Endometrium (tissue), 2 donors: ENCODE data around the gene SERPINA3.
"Not testable (repeated sequence)": the region's sequence is repeated elsewhere in the genome, so short reads cannot be mapped to it uniquely, and the experiment has no call there.

Experiments used
- FAIRE-seq: peaks from 2 replicates; lab custom pipeline; 2012; peaks lifted over from hg19 to GRCh38; lab: Jason Lieb, UNC
- donor health status: control.
- donor health status: control.

SERPINA3 gene

GRCh38 chr14:94612174-94612573, at the start of gene SERPINA3:
Gene SERPINA3 (plus strand): TSS chr14:94612391. CDS start chr14:94614442, 2,051 bp downstream.
- FAIRE-seq = no peak

GRCh38 chr14:94562941-94563883, 49.0 kb upstream of the SERPINA3 start:
- no peak for FAIRE-seq

DNA sequence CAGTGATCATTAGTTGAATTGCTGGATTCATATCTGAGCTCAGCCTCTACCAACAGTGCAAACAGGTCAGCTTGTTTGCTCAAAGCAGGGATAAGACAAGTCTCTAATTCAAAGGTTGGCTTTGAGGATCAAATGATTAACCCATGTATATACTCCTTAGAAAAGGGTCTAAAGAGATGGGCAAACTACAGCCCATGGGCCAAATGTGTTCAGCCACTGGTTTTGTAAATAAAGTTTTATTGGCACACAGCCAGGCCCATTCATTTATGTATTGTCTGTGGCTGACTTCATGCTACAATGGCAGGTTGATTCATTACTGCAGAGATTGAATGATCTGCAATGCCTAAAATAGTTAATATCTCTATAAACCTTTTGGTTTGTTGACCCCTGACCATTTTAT, 47.8 kb upstream of the SERPINA3 start:
- no peak for FAIRE-seq

- FAIRE-seq = no peak
Measured at GRCh38 chr14:94568186-94568585, 44.0 kb upstream of the SERPINA3 start.

- FAIRE-seq = no peak
Measured at GRCh38 chr14:94569381-94570001, 42.7 kb upstream of the SERPINA3 start.

GRCh38 chr14:94570002-94570400, 42.2 kb upstream of the SERPINA3 start:
- no peak for FAIRE-seq

DNA sequence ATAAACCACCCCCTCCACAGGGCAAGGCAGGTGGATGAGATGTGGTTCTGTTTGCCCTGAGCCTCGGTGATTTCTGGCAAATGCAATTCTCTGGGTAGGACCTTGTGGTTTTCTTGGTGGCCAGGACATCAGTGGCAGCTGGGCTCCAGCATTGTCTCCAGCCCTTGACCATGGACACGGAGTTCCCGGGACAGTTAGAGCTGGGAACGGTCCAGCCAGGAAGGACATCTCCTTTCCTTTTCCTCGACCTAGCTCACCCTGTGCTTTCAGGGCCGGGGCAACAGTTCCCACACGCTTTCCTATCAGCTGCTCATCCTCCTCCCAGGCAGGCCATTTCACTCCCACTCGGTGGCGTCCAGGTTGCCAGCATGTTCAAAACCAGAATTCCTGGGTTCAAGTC, 41.8 kb upstream of the SERPINA3 start:
- no peak for FAIRE-seq

DNA sequence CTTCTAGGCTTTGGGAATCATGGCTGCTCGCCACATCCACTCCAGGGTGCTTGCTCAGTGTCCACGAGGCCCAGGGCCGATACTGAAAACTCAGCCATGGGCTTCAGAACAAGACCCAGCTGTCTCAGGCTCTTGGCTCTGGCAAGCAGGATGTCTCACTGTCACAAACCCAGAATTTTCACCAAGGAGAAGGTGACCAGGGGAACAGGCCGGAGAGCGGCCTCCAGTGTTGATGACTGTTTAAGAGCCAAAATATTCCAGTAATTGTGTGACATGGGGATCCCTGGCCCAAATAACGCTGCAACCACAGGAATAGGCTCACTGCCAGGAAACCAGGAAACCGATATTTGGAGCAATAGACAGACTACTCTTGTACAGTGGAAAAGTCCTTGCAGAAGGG, 40.8 kb upstream of the SERPINA3 start:
- no peak for FAIRE-seq

- no peak for FAIRE-seq
Measured at GRCh38 chr14:94571950-94572349, 40.2 kb upstream of the SERPINA3 start.

- no peak for FAIRE-seq
Measured at GRCh38 chr14:94572637-94573303, 39.4 kb upstream of the SERPINA3 start.

GRCh38 chr14:94573475-94574277, 38.5 kb upstream of the SERPINA3 start:
- no peak for FAIRE-seq

- no peak for FAIRE-seq
Measured at GRCh38 chr14:94574336-94574735, 37.9 kb upstream of the SERPINA3 start.

DNA sequence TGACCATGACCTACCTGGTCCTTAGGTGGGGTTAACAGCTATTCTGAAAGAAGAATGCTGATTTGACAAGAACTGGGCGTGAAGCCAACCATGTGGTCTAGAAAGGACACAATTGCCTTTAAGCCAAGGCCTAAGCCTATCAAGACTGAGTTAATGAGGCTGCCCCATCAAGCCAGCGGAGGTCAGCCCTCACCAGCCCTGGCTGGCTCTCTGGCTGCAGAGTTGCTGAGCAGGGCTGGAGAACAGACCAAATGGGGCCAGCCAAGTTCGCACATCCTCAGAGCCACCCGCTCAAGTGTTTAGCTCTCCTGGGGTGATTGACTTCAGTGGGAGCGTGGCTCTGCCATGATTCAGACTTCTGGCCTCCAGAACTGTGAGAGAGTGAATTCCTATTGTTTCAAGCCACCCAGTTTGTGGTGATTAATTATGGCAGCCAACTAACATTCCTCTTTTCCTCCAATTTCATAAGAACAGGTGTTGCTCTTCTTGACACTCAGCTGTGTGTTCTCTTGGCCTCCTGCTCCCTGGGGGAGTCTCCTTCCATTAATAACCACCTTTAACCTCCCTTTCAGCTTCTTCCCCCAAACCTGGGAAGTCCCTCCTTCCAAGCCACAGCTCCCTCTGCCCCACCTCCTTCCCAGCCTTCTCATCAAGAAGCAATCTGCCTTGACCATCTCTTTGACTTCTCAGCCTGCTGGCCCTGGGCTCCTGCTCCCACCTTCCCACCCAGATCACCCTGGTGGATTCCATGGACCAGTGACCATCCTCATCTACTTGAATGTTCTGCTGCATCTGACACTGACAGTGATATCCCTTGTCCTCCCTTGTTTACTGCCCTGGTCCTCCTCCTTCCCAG, 36.2 kb upstream of the SERPINA3 start:
- FAIRE-seq = no peak

DNA sequence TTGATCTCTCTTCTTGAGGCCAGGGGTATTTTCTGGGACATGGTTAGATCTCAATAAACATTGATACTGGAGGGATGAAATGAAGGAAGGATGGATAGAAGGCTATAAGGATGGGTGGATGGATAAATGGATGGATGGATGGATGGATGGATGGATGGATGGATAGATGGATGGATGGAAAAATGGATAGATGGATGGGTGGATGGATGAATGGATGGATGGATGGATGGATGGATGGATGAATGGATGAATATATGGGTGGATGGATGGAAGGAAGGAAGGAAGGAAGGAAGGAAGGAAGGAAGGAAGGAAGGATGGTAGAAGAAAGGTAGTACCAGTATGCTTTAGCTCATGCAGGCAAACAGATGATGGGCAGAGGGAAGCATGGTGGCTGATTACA, 34.7 kb upstream of the SERPINA3 start:
- not testable (repeated sequence) for FAIRE-seq

GRCh38 chr14:94578712-94579111, 33.5 kb upstream of the SERPINA3 start:
- no peak for FAIRE-seq

DNA sequence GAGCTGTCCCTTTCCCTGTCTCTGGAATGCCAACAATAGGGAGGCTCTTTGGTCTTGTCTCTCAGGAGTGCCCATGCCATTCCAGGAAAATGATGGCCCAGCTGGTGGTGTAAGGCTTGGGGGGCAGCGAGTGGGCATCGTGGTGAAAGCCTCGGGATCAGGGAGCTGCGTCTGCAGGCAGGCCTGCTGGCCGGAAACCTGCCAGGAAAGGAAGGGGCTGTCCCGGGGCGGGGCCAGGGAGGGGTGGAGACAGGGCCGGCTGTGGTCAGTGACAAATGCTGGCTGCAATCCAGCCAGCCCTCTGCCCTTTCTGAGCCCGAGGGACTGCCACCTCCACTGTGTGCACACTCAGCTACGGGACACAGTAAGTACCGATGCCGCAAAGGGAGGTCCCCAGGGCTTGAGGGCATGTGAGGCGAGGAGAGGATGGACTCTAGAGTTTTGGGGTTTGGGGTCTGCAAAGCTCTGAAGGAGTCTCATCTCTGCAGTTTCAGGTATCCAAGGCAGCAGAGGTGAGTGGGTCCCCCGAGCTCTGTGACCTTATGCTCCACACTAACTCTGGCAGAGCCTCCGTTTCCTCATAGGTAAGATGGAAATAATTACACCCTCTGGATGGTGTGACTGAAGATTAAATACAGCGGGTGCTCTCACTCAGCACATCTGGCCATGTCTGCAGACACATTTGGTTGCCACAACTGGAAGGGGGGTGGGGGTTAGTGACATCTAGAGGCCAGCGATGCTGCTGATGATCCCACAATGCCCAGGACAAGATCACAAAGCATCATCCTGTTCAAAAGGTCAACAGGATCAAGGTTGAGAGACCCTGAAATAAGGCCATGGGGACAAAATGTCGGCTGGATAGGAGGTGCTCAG, 30.8 kb upstream of the SERPINA3 start, which contains the start of gene SERPINA5:
TSS of gene SERPINA5 (plus strand) at position 300 of the 873 bp plus-strand sequence. CDS start 5,937 bp downstream, outside the sequence.
- FAIRE-seq = no peak

DNA sequence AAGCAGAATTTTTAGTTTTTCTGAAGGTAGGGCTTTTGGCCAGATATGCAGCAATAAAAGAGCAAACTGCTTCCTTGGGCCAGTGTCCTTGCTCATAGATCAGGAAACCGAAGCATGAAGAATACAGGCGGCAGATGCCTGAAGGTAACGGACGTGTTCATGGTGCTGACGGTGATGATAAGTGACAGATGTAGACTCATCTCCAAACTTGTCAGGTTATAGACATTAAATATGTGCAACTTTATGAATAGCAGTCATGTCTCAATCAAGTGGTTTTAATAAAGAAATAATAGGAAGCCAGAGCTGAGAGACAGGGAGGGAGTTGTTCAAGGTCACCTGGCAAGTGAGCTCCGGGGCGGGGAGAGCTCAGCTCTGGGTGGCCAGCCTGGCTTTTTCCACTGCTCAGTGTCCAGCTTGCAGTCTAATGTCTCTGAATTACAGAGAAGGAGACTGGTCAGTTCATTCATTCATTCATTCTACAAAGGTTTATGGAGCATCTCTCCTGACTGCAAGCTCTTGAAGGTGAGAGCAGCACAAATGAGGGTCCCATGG, 29.9 kb upstream of the SERPINA3 start:
- no peak for FAIRE-seq

- no peak for FAIRE-seq
Measured at GRCh38 chr14:94582851-94583250, 29.3 kb upstream of the SERPINA3 start.

GRCh38 chr14:94583557-94583956, 28.6 kb upstream of the SERPINA3 start:
- FAIRE-seq = no peak
